ENCODE data around the gene ARL14. TPM values are rescaled to one million over a fixed set of nuclear protein-coding genes. Genes with fewer than 3 reads are reported as not detected.

The ARL14 gene
- total and polyA plus RNA-seq, 2 donors (not counting 1 experiment from before 2014, with no cell fraction given) = not detected

DNA sequence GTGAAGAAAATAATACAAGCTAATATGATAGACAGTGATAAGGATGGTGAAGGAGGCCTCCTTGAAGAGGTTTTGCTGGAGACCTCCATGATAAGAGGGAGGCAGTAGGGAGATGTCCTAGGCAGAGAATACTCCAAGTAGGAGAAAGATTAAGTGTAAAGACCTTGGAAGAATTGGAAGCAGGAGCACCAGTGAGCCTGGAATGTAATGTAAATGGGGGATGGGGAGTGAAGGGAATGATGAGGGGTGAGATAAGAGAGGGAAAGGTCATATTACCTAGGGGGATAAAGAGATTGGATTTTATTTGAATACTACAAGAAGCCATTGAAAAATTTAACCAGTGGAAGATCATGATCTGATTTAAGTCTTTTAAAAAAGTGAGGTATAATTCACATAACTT, 41.7 kb upstream of the ARL14 start:
- H3K27me3 ChIP-seq (ENCODE audit: control insufficient read depth, insufficient read depth, low read length) = no peaks in the 10 kb centered on the region
- no peaks in the 10 kb centered on the region for H3K36me3 ChIP-seq (ENCODE audit: control insufficient read depth, insufficient read depth, low read length)
- H4K20me1 ChIP-seq (ENCODE audit: control insufficient read depth, extremely low read depth, insufficient read depth, low read length) = no peaks in the 10 kb centered on the region
- H3K4me3 ChIP-seq (replicated peaks in 1 of 4; ENCODE audit: control extremely low read depth in 1 of 4, insufficient read depth in 1 of 4, low read depth in 3 of 4, low read length in 4 of 4) = no peak overlapping the region
- TF ChIP-seq, protein P1, sequence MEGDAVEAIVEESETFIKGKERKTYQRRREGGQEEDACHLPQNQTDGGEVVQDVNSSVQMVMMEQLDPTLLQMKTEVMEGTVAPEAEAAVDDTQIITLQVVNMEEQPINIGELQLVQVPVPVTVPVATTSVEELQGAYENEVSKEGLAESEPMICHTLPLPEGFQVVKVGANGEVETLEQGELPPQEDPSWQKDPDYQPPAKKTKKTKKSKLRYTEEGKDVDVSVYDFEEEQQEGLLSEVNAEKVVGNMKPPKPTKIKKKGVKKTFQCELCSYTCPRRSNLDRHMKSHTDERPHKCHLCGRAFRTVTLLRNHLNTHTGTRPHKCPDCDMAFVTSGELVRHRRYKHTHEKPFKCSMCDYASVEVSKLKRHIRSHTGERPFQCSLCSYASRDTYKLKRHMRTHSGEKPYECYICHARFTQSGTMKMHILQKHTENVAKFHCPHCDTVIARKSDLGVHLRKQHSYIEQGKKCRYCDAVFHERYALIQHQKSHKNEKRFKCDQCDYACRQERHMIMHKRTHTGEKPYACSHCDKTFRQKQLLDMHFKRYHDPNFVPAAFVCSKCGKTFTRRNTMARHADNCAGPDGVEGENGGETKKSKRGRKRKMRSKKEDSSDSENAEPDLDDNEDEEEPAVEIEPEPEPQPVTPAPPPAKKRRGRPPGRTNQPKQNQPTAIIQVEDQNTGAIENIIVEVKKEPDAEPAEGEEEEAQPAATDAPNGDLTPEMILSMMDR (conservative IDR thresholded peaks at IDR 0.05 in 1 of 2, IDR thresholded peaks at IDR 0.05 in 1 of 2; ENCODE audit: low read depth in 1 of 2, low read length in 2 of 2) = no peak
- TF ChIP-seq EZH2 (IDR thresholded peaks at IDR 0.05; ENCODE audit: low read length, missing control alignments) = no peak
- H3K4me1 ChIP-seq (ENCODE audit: control insufficient read depth, extremely low read depth, insufficient read depth, low read length) = no peaks in the 10 kb centered on the region
- no peak for DNase-seq (ENCODE audit: low read depth in 2 of 2)
- no peak overlapping the region for H3K9ac ChIP-seq (ENCODE audit: insufficient read depth, low read length)
- no peaks in the 10 kb centered on the region for H3K79me2 ChIP-seq (ENCODE audit: control insufficient read depth, insufficient read depth, low read length)
- no peak overlapping the region for H3K4me2 ChIP-seq (ENCODE audit: extremely low read depth, insufficient read depth, low read length)
- no peak overlapping the region for H2AFZ ChIP-seq (ENCODE audit: low read length)
- H3K9me3 ChIP-seq (ENCODE audit: control insufficient read depth, insufficient read depth, low read depth, low read length) = no peaks in the 10 kb centered on the region
- no peak overlapping the region for H3K27ac ChIP-seq (ENCODE audit: insufficient read depth, low read length)

DNA sequence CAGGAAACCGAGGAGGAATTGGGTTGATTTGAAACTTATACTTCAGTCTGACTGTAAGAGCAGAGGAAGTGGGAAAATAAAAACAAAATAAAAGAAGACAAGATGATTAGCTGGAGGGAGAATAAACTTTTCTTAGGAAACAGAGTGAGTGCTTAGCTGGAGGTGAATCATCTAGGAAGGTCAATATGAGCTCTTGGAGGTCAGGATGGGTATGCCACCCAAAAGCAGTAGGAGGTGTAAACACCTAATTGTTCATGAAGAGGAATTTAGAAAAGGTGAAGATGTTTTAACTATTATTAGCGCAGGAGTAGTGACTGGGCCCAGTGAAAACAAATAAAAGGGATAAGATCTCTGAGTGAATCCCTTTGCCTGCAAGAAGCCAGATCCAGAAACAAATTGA, 39.9 kb upstream of the ARL14 start:
- Histone ChIP-seq H3K4me2 (ENCODE audit: extremely low read depth, insufficient read depth, low read length) (no peak overlapping the region), H3K79me2 (ENCODE audit: control insufficient read depth, insufficient read depth, low read length) (no peaks in the 10 kb centered on the region), H4K20me1 (ENCODE audit: control insufficient read depth, extremely low read depth, insufficient read depth, low read length) (no peaks in the 10 kb centered on the region), H3K36me3 (ENCODE audit: control insufficient read depth, insufficient read depth, low read length) (no peaks in the 10 kb centered on the region), H3K9me3 (ENCODE audit: control insufficient read depth, insufficient read depth, low read depth, low read length) (no peaks in the 10 kb centered on the region), H3K9ac (ENCODE audit: insufficient read depth, low read length) (no peak overlapping the region), H3K4me1 (ENCODE audit: control insufficient read depth, extremely low read depth, insufficient read depth, low read length) (peaks cover 2% of the 10 kb centered on the region), H3K4me3 (replicated peaks in 1 of 4; ENCODE audit: control extremely low read depth in 1 of 4, insufficient read depth in 1 of 4, low read depth in 3 of 4, low read length in 4 of 4) (no peak overlapping the region), H3K27me3 (ENCODE audit: control insufficient read depth, insufficient read depth, low read length) (no peaks in the 10 kb centered on the region), H2AFZ (ENCODE audit: low read length) (no peak overlapping the region), H3K27ac (ENCODE audit: insufficient read depth, low read length) (no peak overlapping the region)
- peak in 1 of 2 donors; percentile 26 for DNase-seq (ENCODE audit: low read depth in 2 of 2)
- TF ChIP-seq, protein P1 (conservative IDR thresholded peaks at IDR 0.05 in 1 of 2, IDR thresholded peaks at IDR 0.05 in 1 of 2; ENCODE audit: low read depth in 1 of 2, low read length in 2 of 2) = no peak
- TF ChIP-seq EZH2 (IDR thresholded peaks at IDR 0.05; ENCODE audit: low read length, missing control alignments) = no peak

DNA sequence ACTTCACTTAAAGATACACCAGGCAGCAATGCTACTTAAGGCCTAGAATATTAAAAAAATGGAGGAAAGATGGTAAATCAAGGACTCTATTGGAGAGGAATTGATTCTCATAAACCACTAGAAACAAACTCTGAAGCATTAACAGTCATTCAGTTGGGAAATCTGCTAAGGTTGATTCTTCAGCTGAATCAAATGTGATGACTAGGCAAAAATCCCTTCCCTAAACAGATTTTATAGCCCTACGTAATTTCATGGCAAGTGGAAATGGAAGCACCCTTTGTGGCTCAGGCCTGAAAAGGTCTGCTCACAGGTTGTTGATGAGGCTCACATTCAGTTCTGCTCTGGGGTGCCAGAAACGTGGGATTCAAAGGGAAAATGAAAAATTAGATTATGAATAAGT, 38.8 kb upstream of the ARL14 start:
- no peaks in the 10 kb centered on the region for H3K27me3 ChIP-seq (ENCODE audit: control insufficient read depth, insufficient read depth, low read length)
- H3K4me3 ChIP-seq (replicated peaks in 1 of 4; ENCODE audit: control extremely low read depth in 1 of 4, insufficient read depth in 1 of 4, low read depth in 3 of 4, low read length in 4 of 4) = no peak overlapping the region
- TF ChIP-seq, protein P1 (conservative IDR thresholded peaks at IDR 0.05 in 1 of 2, IDR thresholded peaks at IDR 0.05 in 1 of 2; ENCODE audit: low read depth in 1 of 2, low read length in 2 of 2) = no peak
- TF ChIP-seq EZH2 (IDR thresholded peaks at IDR 0.05; ENCODE audit: low read length, missing control alignments) = no peak
- no peak overlapping the region for H2AFZ ChIP-seq (ENCODE audit: low read length)
- no peak overlapping the region for H3K27ac ChIP-seq (ENCODE audit: insufficient read depth, low read length)
- no peak overlapping the region for H3K9ac ChIP-seq (ENCODE audit: insufficient read depth, low read length)
- H3K36me3 ChIP-seq (ENCODE audit: control insufficient read depth, insufficient read depth, low read length) = no peaks in the 10 kb centered on the region
- H3K9me3 ChIP-seq (ENCODE audit: control insufficient read depth, insufficient read depth, low read depth, low read length) = no peaks in the 10 kb centered on the region
- H3K4me1 ChIP-seq (ENCODE audit: control insufficient read depth, extremely low read depth, insufficient read depth, low read length) = peaks cover 2% of the 10 kb centered on the region
- DNase-seq (ENCODE audit: low read depth in 2 of 2) = no peak
- no peak overlapping the region for H3K4me2 ChIP-seq (ENCODE audit: extremely low read depth, insufficient read depth, low read length)
- no peaks in the 10 kb centered on the region for H4K20me1 ChIP-seq (ENCODE audit: control insufficient read depth, extremely low read depth, insufficient read depth, low read length)
- no peaks in the 10 kb centered on the region for H3K79me2 ChIP-seq (ENCODE audit: control insufficient read depth, insufficient read depth, low read length)
